Cardiac septum (tissue), 1 donor: ENCODE data around the gene TSHB. TPM values are rescaled to one million over a fixed set of nuclear protein-coding genes. Genes with fewer than 3 reads are reported as not detected.

Experiments
- DNase-seq: peaks from one replicate; pipeline ENCODE4 v3.0.0-alpha.2; 2020; ENCODE audit warnings: low spot score
- intact Hi-C: fragments of 100-400 bp; cut with DNase I; formaldehyde crosslinking; loops from one replicate; pipeline ENCODE4 v1.14.0; 2022
- total RNA-seq: library from RNA; stranded (reverse); fragmentation: NEBNext Ultra II Directional; extraction: Animal tissue kit (Norgen Biotek cat#: 25700); gene quantifications from one replicate; pipeline ENCODE4 v1.2.1, GENCODE V29; 2021
- donor health status: DM: no; HTN: no; CAD: no.

The TSHB gene
- total RNA-seq, 1 donor from 2014 or later, result not detected

GRCh38 chr1:115056395-115056798 lies 26.8 kb downstream of the TSHB start:
- no peak for DNase-seq
- intact Hi-C loops, result no loop called here

DNA sequence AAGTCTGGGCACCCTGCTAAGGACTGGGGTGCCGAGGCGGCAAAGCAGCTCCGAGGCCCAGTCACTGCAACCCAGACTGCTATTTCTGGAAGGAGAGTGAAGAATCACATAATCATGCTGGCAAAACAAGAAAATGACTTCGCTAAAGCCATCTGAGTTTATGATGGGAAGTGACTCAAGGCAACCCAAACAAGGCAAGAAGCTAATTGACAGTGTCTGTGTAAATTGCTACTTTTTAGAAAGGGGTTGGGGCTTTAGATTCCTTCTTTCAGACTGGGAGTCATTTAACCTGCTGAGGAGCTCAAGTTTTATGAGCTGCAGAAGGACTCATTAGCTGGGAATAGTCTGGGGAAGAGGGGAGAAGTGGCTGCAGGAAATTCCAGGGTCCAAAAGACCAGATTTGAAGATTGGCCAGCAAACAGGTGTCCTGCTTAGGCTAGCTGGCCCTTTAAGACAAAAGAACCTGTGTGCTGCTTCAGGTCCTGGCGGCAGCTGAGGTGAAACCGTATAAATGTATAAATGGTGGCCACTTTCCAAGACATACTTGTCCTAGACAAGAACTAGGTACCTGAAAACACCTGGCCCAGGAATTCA lies 28.1 kb downstream of the TSHB start:
- intact Hi-C loops, result no loop called here
- DNase-seq, result no peak

DNA sequence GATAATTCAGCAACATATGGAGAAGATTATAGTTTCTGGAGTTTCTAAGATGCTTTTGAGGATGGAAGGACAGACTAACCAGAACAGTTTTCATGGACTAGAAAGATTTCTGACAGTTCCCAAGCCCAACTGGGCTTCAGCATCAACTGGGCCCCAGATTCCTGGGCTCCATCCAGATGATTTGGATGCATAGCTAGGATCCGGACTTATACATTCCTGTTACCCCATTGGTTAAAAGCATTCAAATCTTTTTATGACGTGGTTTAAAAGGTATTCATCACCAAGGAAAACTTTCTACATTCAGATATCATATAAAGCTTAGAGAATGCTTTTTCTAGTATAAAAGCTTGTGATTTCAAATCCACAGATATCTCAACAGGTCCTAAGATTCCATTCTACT lies 29.7 kb downstream of the TSHB start:
- intact Hi-C loops, result no loop called here
- DNase-seq, result no peak

GRCh38 chr1:115060501-115060900 lies 30.9 kb downstream of the TSHB start:
- no peak for DNase-seq
- intact Hi-C loops, result no loop called here

DNA sequence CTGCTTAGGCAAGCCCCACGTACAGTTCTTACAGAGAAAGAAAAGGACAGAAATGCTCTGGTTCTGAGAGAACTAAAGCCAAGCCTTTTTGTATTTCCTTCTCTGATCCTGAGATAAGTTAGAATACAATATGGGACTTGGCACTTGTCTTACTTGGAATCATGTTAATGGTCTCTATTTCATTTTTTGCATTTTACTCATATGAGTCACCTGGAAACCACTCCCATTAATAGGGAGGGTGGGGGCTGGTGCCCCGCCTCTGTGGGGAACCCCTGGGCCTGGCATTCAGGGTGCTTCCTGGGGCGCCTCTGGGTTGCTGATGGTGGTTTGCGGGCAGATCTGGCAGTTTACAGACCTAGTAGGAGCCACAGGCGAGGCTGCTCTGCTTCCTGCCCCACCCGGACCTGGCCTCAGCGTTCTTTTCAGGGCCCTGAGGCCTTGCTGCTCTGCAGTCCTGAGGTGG lies 32.9 kb downstream of the TSHB start:
- no peak for DNase-seq
- intact Hi-C loops, result no loop called here

DNA sequence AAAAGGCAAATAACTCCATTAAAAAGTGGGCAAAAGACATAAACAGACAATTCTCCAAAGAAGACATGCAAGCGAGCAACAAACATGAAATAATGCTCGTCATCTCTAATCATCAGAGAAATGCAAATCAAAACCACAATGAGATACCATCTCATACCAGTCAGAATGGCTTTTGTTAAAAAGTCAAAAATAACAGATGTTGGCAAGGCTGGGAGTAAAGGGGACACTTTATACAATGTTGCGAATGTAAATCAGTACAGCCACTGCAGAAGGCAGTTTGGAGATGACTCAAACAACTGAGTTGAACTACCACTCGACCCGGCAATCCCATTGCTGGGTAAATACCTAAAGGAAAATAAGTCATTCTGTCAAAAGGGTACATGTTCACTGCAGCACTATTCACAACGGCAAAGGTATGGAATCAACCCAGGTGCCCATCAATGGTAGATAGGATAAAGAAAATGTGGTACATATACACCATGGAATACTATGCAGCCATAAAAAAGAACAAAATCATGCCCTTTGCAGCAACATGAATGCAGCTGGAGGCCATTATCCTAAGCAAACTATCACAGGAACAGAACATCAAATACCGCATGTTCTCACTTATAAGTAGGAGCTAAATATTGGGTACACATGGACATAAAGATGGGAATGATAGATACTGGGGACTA lies 33.7 kb downstream of the TSHB start:
- no peak for DNase-seq
- intact Hi-C loops, result no loop called here

DNA sequence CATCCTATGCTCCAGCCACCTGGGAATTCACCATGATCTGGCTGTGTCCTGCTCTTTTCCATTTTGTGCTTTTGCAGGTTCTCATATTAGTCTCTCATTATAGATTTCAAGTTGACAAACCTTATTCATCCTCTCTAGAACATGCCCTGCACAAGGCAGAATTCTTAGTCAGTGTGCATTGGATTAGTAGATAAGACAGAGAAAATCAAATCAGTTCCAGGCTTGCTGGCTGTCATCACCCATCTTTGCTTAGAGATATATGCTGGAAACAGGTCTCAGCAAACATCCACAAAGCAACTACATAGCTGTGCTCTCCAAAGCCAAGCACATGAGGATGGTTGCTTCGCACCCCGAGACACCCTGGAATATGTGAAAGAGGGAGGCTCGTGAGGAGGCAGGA lies 34.8 kb downstream of the TSHB start:
- intact Hi-C loops, result no loop called here
- DNase-seq, result no peak

DNA sequence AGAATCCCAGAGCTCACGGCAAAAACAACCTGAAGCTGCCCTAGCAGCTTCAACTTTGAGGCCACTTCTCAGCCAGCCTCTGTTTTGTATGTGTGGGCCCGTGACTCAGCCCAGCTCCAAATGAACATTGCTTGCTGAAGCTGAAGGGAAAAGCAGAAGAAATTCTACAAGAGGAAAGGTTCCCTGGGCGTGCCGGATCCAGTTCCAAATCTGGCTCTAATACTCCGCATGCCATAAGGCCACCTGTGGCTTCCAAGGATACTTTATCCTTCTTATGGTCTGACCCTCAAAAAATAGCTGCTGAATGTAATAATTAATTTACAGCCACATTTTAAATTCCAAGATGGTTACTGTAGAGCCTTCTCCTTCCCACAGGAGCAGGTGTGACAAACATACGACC lies 35.4 kb downstream of the TSHB start:
- intact Hi-C loops, result no loop called here

DNA sequence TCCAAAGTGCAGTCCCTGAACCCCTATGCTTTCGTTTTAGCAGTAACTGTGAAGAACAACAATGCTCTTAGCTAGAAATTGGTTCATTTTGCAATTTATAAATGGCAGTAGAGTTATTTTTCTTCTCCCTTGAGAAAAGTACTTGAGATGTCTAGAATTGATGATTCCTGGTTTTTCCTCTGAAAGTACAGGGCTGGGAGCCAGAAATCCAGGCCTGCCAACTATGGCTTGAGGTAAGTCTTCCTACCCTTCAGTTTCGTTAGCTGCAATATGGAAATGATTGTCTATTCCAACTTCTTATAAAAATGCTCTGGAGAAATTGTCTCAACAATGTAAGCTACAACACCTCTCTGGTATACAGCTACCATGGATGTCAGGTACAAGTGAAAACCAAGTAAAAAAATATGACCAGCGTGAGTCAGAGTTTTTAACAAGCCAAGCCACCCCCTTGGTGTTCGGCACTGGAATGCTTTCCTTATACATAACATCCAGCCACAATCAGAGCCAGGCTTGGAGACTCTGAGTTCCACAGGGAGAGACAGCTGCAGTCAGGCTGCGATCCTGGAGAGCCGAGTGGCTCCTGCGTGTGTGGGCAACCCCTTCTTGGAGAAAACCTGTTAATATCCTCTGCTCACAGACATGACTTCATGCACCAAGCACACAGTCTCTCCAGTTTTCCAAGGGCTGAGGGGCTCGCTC lies 37.7 kb downstream of the TSHB start:
- no peak for DNase-seq
- intact Hi-C loops, result no loop called here

More for the DNA sequence above, 35.4 kb downstream of the TSHB start:
- DNase-seq, result no peak

DNA sequence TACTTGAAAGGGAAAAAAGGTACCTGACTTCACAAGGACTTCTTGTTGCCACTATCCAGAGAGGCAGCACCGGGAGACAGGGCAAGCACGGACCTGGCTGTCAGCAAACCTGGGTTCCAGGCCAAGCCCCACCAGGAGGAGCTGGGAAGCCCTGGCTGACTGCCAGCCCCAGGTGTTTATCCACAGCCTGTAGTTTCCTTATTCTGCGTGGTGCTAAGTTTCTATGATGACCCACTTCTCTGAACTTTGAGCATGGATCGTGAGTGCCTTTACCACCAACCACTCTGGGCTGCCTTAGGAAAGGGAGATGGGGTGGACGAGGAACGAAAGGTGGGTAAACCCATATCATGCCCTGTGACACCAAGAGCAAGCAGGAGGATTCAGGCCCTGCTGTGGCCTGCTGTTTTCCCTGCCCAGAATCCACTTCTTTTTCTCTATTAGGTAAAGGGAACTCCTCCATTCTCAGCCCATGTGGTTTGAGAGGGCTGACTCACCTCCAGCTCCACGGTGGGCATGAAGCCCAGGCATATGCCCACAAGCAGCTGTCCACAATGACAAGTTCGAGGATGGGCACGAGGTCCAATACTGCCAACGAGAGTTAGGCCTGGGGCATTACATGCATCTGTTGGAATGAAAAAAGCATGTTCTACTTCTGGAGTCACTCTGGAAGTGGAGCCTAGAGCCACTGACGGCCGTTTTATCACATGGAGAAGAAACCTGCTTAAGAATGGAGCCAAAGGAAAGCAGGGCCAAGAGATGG lies 39.4 kb downstream of the TSHB start:
- no peak for DNase-seq

GRCh38 chr1:115069659-115070308 lies 40.2 kb downstream of the TSHB start:
- no peak for DNase-seq
- intact Hi-C loops, result no loop called here

More for the DNA sequence above, 39.4 kb downstream of the TSHB start:
- intact Hi-C loops, result no loop called here

DNA sequence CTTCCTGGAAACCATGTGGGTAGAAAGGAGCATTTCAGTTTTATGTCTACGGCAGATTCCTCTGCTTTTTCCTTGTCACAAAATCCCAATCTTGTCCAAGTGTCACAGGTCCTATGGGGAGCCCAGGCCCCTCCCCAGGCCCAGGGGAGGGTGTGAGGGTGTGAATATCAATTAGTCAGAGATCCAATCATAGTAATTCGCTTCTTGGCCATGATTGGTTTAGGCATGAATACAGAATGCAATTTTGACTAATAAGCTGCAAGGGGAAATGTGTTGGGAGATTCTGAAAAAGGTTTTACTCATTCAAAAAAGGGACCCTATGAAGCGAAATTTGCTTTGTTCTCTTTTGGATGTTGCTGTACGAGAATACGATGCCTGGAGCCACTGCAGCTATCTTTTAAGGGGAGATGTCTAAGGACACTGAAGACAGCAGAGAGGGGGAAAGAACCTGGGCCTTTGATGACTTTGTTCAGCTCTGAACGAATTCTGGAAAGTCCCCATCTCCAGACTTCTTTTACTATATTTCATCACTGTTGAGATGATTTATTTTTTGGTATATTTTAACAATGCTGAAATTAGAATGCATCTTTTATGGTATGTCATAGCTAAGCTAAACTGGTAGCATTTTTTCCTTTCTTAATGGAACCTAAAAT lies 41.5 kb downstream of the TSHB start:
- DNase-seq, result no peak
- intact Hi-C loops, result no loop called here

DNA sequence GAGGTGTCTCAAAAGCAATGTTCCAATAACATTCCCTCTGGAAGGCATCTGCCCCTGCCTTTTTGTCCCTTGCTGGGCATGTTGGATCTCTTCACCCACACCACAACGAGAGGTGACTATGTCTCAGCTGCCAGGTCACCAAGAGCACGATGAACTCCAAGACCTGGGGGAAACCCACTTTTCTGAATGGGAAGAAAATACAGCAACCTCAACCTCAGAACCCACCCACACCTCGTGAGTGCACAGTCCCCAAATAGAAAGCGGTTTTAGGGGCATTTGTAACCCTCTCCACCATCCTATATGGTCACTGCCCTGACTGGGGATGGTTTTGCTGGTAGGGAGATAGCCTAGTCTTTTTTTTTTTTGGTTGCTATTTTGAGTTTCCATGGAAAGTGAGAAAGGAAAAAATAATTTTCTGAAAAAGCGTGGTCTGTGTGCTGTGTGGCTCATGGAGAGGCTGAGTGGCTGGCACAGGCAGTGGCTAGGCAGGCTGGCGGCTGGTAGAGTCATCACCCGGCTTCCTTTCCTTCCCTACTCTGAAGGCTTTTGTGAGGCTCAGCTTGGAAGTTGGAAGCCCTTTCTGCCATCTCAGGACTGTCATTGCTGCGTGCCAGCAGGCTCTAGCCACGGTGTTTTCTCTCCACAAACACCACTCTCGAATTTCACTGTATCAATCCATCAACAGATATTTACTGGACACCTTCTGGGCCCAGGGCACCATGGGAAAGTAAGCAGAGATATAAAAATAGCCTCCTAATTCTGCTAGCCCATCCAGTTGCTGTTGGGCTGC lies 43.9 kb downstream of the TSHB start:
- intact Hi-C loops, result no loop called here
- DNase-seq, result no peak

DNA sequence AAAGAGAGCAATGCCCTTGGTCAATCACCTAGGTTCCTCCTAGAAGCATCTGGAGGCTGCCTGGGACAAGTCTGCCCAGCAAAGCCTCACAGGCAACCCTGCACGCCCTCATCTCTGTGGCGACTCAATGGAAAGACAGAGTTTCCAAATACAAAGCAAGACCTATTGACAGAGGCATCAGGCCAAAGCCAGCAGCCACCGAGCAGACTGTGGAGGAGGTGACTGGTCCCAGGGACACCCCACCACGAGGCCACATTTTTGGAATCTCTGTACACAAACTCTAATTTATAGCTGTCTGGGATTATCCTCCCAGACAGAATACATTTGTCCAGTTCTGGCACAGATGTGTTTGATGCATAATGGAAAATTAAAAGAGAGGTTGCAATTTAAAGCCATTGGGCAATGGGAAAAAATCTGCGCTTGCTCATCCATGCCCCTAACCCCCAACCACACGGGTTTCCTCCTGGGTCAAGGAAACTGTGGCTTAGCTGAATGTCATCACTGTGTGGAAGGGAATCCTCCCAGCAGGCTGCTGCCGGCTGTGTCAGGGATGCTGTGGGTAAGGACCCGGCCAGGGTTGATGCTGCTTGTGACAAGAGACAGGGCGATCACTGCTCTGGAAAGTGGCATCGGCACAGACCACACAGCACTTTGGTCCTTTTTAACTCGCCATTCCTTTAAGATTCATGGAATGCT lies 45.4 kb downstream of the TSHB start:
- intact Hi-C loops, result no loop called here

GRCh38 chr1:115076384-115076915 lies 46.8 kb downstream of the TSHB start:
- no peak for DNase-seq
- intact Hi-C loops, result no loop called here

More for the DNA sequence above, 45.4 kb downstream of the TSHB start:
- DNase-seq, result no peak

GRCh38 chr1:115077286-115077983 lies 47.8 kb downstream of the TSHB start:
- intact Hi-C loops, result no loop called here
- no peak for DNase-seq

GRCh38 chr1:115077984-115078330 lies 48.3 kb downstream of the TSHB start:
- no peak for DNase-seq

More at GRCh38 chr1:115077984-115078330, 48.3 kb downstream of the TSHB start:
- intact Hi-C loops, result no loop called here
